HG03442 (cell line): ENCODE measurements around the gene ST8SIA4.

Experiments
- ATAC-seq: cut with Tn5 transposase; IDR thresholded peaks from one replicate; pipeline ENCODE4 v1.9.1; 2021; ENCODE audit warnings: mild to moderate bottlenecking, moderate library complexity; ENCODE audit not compliant: unreplicated experiment

Gene ST8SIA4

DNA sequence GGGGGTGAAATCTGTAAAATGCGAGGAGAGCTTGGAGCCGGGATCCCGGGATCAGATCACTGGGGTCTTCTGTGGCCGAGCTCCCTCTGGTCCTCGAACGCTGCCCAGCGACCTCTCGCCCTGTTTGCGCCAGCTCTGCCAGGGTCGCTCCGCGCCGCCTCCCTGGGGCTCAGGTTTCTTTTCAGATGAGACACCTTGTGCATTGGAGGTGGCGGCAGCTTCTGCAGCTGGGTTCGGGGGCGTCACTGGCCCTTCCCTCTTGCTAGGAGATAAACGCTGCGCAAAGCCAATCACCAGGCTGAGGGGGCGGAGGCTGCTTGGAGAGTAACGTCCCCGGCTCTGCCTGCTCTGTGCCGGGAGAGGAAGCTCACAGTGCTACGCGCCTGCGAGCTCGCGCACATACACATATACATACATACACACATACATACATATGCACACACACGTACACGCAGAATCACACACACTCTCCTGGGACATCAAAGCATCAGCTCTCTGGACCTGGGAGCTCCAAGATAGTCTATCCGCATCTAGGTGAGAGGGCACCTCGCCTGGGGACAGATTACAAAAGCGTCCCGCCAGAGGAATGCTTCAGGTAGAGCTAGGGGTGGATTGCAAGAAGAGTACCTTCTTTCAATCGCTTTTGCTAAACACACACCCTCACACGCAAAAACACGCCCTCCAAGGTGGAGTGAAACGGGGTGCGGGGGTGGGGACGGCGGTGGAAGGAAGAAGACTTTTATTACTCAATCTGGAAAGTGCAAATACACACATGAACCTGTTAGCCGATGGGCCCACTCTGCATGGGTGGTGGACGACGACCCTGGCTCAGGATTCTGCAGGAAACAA is at the start of gene ST8SIA4:
Gene ST8SIA4, minus strand, starts transcription at position 244 of the 849 bp plus-strand sequence. CDS start 327 bp downstream, outside the sequence.
- peak; percentile 65 for ATAC-seq

- no peak for ATAC-seq
These were observed 47.9 kb upstream of the ST8SIA4 start for GRCh38 chr5:100950985-100951384.

DNA sequence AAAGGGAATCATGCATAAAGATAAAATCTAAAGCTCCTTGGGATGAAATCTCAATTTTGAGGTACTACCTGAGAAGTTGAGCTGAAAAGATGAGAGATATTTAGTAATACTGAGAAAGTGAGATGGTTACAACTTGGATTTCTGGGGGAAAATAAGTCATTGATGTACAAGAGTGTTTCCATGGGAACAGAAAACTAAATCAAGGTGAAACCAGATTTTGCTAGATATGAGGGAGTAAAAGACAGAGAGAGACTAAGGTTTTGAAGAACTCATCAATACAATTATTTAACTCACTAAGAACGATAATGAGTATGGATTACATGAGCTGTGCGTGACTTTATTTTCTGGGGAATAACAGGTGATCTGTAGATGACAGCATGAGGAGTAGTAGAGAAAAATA is 10.2 kb upstream of the ST8SIA4 start:
- ATAC-seq = no peak

DNA sequence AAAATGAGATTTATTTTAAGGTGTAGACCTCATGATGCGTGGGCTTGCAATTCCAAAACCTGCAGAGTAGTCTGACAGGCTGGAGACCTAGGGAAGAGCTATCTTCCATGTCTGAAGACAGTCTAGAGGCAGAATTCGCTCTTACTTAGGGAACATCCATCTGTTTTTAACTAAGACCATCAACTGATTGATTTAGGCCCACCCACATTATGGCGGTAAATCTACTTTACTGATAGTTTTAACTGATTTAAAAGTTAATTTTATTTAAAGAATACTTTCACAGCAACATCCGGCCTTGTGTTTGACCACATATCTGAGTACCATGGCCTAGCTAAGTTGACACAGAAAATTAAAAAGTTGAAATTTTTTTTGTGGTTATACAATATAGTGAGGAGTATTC is 6.0 kb upstream of the ST8SIA4 start:
- no peak for ATAC-seq

GRCh38 chr5:100905259-100905914 is 2.3 kb upstream of the ST8SIA4 start:
- ATAC-seq = no peak

- peak; percentile 17 for ATAC-seq
These were observed 1.3 kb upstream of the ST8SIA4 start for GRCh38 chr5:100904259-100904861.

GRCh38 chr5:100902440-100903038 is 543 bp downstream of the ST8SIA4 start:
- no peak for ATAC-seq

DNA sequence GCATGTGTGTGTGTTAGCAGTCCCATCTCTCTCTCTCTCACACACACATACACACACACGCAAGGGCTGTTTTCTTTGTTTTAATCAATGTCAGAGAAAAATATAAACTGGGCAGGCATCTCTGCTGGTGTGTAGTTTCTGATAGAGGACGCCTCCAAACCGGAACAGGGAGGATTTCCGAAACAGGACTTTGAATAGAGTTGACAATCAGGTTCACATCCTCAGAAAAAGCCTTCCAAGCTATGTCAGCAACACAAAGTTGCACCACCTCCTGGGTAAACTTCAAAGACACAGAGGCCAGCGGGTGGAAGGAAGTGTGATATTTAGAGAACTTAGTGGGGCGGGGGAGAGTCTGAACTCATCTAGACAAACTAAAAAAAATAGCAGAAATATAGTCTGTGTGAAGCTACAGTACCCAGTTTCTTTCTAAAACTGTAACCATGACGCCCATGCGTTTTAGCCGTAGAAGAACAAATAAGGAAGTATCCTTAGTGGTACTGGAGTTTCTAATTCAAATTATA is 1.2 kb downstream of the ST8SIA4 start:
- no peak for ATAC-seq

GRCh38 chr5:100900796-100901781 is 2.0 kb downstream of the ST8SIA4 start:
- peak; percentile 35 for ATAC-seq

- ATAC-seq = peak; percentile 8
These were observed 2.8 kb downstream of the ST8SIA4 start for GRCh38 chr5:100900142-100900795.

DNA sequence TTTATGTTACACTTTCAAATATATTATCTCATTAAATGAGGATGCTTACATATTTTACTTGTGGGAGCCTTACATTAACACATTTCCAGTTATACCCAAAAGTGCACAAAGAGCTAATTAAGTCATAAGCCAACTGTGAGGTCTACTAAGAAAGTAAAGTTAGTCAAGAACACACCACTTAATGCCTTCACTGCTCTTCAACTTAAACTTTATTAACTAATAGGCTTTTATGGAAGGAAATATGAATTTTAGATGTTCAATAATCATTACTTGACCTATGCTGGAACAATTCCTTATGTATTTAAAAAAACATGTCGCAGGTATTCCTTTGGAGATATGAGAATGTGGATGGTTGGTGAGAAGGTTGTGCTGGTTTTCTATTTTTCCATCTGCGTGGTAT is 3.4 kb downstream of the ST8SIA4 start:
- no peak for ATAC-seq

DNA sequence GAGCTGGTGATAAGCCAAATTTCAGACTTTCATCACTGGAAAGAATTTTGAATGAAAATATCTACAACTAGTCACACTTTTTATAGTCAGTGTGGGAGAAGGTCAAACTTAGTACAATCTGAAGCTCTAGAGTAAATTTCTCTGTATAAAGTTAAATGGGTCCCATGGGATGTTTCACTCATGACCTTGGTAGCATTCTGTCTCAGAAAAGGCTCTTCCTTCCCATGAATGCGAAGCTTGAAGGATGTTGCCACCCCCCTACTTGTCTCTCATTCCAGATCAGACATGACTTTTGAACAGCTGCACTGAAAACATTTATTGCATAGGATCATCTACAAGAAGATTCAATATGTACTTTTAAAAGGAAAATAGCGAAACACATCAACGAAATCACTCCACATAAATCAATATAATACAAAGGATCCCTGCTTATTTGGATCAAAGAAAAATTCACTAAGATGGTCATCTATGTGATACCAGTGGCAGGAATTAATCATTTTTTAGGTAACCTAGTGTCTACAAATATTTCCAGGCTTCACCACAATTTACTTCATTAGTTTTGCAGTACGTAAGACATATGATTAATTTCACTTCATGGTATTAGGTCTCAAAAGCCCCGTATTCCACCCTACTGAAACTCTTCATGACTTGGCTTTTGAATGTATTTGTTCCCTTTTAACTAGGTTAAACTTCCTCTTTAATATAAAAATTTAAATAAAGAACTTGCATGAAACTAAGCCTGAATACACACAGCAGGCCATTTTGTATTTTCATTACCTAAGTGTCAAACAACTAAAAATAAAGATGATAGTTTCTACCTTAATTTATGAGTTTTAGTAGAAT is 4.4 kb downstream of the ST8SIA4 start:
- ATAC-seq = no peak

GRCh38 chr5:100896054-100896453 is 7.0 kb downstream of the ST8SIA4 start:
- ATAC-seq = no peak

GRCh38 chr5:100890461-100891008 is 12.5 kb downstream of the ST8SIA4 start:
- ATAC-seq = peak; percentile 77

DNA sequence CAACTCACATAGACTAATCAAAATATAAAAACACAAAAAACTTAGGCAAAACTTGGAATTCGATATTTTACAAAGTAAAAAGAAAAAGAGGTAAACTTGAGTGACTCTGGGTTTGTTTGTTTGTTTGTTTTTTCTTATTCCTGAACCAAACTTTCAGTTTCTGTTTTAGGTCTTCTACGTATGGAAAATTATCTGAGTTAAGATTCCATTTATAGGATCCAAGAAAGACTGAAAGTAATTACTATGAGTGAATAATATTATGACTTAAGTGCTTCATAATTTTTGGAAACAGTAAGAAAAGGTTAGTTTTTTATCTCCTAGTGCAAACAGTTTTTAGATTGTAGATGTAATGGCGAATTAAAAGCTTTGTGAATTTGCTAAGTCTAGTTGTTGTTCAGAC is 13.2 kb downstream of the ST8SIA4 start:
- no peak for ATAC-seq

- peak; percentile 54 for ATAC-seq
These were observed 13.8 kb downstream of the ST8SIA4 start for GRCh38 chr5:100889165-100889743.

GRCh38 chr5:100877274-100877673 is 25.8 kb downstream of the ST8SIA4 start:
- no peak for ATAC-seq
